H9 (cell line): ENCODE measurements around the gene CORO2B. TPM values are rescaled to one million over a fixed set of nuclear protein-coding genes. Genes with fewer than 3 reads are reported as not detected.

Source experiments
- DNase-seq: peaks from one replicate; pipeline ENCODE4 v3.0.0-alpha.2; 2017
- H2AFZ ChIP-seq: one replicate; pipeline ENCODE4 v1.6.1; 2013; ENCODE audit warnings: mild to moderate bottlenecking, low read length, control low read depth, moderate library complexity
- H2AK5ac ChIP-seq: 2 replicates; pipeline ENCODE4 v1.6.1; 2013; ENCODE audit warnings: low read length, control low read depth, mixed read lengths; ENCODE audit not compliant: insufficient read length
- H2BK120ac ChIP-seq: one replicate; pipeline ENCODE4 v1.6.1; 2013; ENCODE audit warnings: low read depth, mild to moderate bottlenecking, low read length, control low read depth, inconsistent platforms; ENCODE audit not compliant: poor library complexity, severe bottlenecking
- H2BK12ac ChIP-seq: 2 replicates; pipeline ENCODE4 v1.6.1; 2013; ENCODE audit warnings: low read length, control low read depth, mixed read lengths, low read depth; ENCODE audit not compliant: insufficient read length
- H2BK15ac ChIP-seq: 2 replicates; pipeline ENCODE4 v1.6.1; 2013; ENCODE audit warnings: low read depth, low read length, control low read depth
- H2BK20ac ChIP-seq: one replicate; pipeline ENCODE4 v1.6.1; 2013; ENCODE audit warnings: low read depth, mild to moderate bottlenecking, low read length, control low read depth, inconsistent platforms; ENCODE audit not compliant: poor library complexity, severe bottlenecking
- H2BK5ac ChIP-seq: 2 replicates; pipeline ENCODE4 v1.6.1; 2013; ENCODE audit warnings: low read length, control low read depth, mixed read lengths; ENCODE audit not compliant: insufficient read length
- H3K14ac ChIP-seq: 2 replicates; pipeline ENCODE4 v1.6.1; 2013; ENCODE audit warnings: low read length, control low read depth; ENCODE audit not compliant: insufficient read depth
- H3K18ac ChIP-seq: 2 replicates; pipeline ENCODE4 v1.6.1; 2013; ENCODE audit warnings: low read depth, mild to moderate bottlenecking, mixed read lengths, low read length, control low read depth; ENCODE audit not compliant: insufficient read length
- H3K23ac ChIP-seq: 2 replicates; pipeline ENCODE4 v1.6.1; 2013; ENCODE audit warnings: low read length, control low read depth, mixed read lengths, low read depth; ENCODE audit not compliant: insufficient read length
- H3K23me2 ChIP-seq: 2 replicates; pipeline ENCODE4 v1.6.1; 2013; ENCODE audit warnings: low read depth, mild to moderate bottlenecking, mixed read lengths, low read length, control low read depth; ENCODE audit not compliant: insufficient read length, poor library complexity, severe bottlenecking
- H3K27ac ChIP-seq: 2 replicates; pipeline ENCODE4 v1.5.1; 2013; ENCODE audit warnings: low read length, control low read depth, mixed read lengths, low read depth; ENCODE audit not compliant: insufficient read length
- H3K27me3 ChIP-seq: 2 replicates; pipeline ENCODE4 v1.6.1; 2013; ENCODE audit warnings: low read length, control low read depth, inconsistent platforms; ENCODE audit not compliant: insufficient read depth
- H3K4ac ChIP-seq: 2 replicates; pipeline ENCODE4 v1.6.1; 2013; ENCODE audit warnings: low read depth, mild to moderate bottlenecking, control low read depth, inconsistent platforms, low read length, moderate library complexity
- H3K4me1 ChIP-seq: 2 replicates; pipeline ENCODE4 v1.6.1; 2013; ENCODE audit warnings: low read length, control low read depth, inconsistent platforms; ENCODE audit not compliant: insufficient read depth
- H3K4me2 ChIP-seq: 2 replicates; pipeline ENCODE4 v1.6.1; 2013; ENCODE audit warnings: low read length, control low read depth, mixed read lengths; ENCODE audit not compliant: insufficient read length, insufficient read depth
- H3K56ac ChIP-seq: 2 replicates; pipeline ENCODE4 v1.6.1; 2013; ENCODE audit warnings: low read depth, mild to moderate bottlenecking, mixed read lengths, low read length, control low read depth; ENCODE audit not compliant: insufficient read length
- H3K79me1 ChIP-seq: 2 replicates; pipeline ENCODE4 v1.6.1; 2013; ENCODE audit warnings: low read depth, mild to moderate bottlenecking, moderate library complexity, low read length, control low read depth, inconsistent platforms; ENCODE audit not compliant: insufficient read depth, poor library complexity, severe bottlenecking
- H3K79me2 ChIP-seq: 2 replicates; pipeline ENCODE4 v1.6.1; 2013; ENCODE audit warnings: low read length, control low read depth, inconsistent platforms; ENCODE audit not compliant: insufficient read depth
- H3K9ac ChIP-seq: 2 replicates; pipeline ENCODE4 v1.6.1; 2013; ENCODE audit warnings: low read length, control low read depth, mixed read lengths; ENCODE audit not compliant: insufficient read length; ENCODE audit errors: extremely low read depth
- H3K9me3 ChIP-seq: one replicate; pipeline ENCODE4 v1.6.1; 2013; ENCODE audit warnings: low read depth, low read length, inconsistent platforms; ENCODE audit not compliant: control insufficient read depth
- H3T11ph ChIP-seq: one replicate; pipeline ENCODE4 v1.6.1; 2013; ENCODE audit warnings: mild to moderate bottlenecking, low read length, control low read depth, inconsistent platforms
- H4K20me1 ChIP-seq: one replicate; pipeline ENCODE4 v1.6.1; 2013; ENCODE audit not compliant: control insufficient read depth, insufficient read length, insufficient read depth
- H4K5ac ChIP-seq: 2 replicates; pipeline ENCODE4 v1.6.1; 2013; ENCODE audit warnings: low read depth, mild to moderate bottlenecking, mixed read lengths, low read length, control low read depth; ENCODE audit not compliant: insufficient read length
- H4K8ac ChIP-seq: replicated peaks from 2 replicates; pipeline ENCODE4 v1.6.1; 2013; ENCODE audit warnings: low read length, control low read depth, mixed read lengths, low read depth; ENCODE audit not compliant: insufficient read length
- H4K91ac ChIP-seq: 2 replicates; pipeline ENCODE4 v1.6.1; 2013; ENCODE audit warnings: low read depth, mild to moderate bottlenecking, moderate library complexity, mixed read lengths, low read length, control low read depth; ENCODE audit not compliant: insufficient read length
- H3K27ac Mint-ChIP-seq, 3 experiments: 2 replicates in 2 of 3; 3 replicates in 1 of 3; pipeline ENCODE4 v1.8.0; 2020 to 2021; ENCODE audit warnings: mixed read lengths in 3 of 3, mild to moderate bottlenecking in 1 of 3, moderate library complexity in 1 of 3
- H3K27me3 Mint-ChIP-seq: 2 replicates; pipeline ENCODE4 v1.8.0; 2021; ENCODE audit warnings: low read depth, mild to moderate bottlenecking, moderate library complexity, mixed read lengths
- H3K36me3 Mint-ChIP-seq, 3 experiments: 2 replicates in 2 of 3; 3 replicates in 1 of 3; pipeline ENCODE4 v1.8.0; 2020 to 2021; ENCODE audit warnings: low read depth in 3 of 3, mixed read lengths in 3 of 3; ENCODE audit not compliant: insufficient read depth in 1 of 3
- H3K4me1 Mint-ChIP-seq, 2 experiments: 2 replicates each; pipeline ENCODE4 v1.8.0; 2020; ENCODE audit warnings: mixed read lengths in 2 of 2
- H3K4me3 Mint-ChIP-seq, 2 experiments: 2 replicates in 1 of 2; 3 replicates in 1 of 2; pipeline ENCODE4 v1.8.0; 2020 to 2021; ENCODE audit warnings: mild to moderate bottlenecking in 2 of 2, mixed read lengths in 2 of 2, moderate library complexity in 1 of 2
- H3K9me3 Mint-ChIP-seq, 2 experiments: 2 replicates in 1 of 2; 3 replicates in 1 of 2; pipeline ENCODE4 v1.8.0; 2020; ENCODE audit warnings: mild to moderate bottlenecking in 2 of 2, mixed read lengths in 2 of 2, moderate library complexity in 1 of 2
- WGBS: extraction: QIAGEN DNeasy Blood & Tissue Kit; methylation state at CpG from one replicate; pipeline ENCODE4 v1.1.7; 2013; ENCODE audit warnings: missing lambda C conversion rate, low lambda C conversion rate, mixed read lengths; ENCODE audit not compliant: insufficient read length; ENCODE audit errors: extremely low coverage; 5-methylcytosine and 5-hydroxymethylcytosine counted together
- total RNA-seq: library from RNA; stranded (reverse); gene quantifications from 2 replicates; pipeline ENCODE4 v1.2.1, GENCODE V29; 2021
- TF ChIP-seq, protein P1 (sequence below): fragments of 200-600 bp; sonication (generic); conservative IDR thresholded peaks from 3 replicates; pipeline ENCODE4 v1.8.0; 2021; ENCODE audit warnings: antibody characterized with exemption, mild to moderate bottlenecking

The CORO2B gene
- total RNA-seq, 1 experiment from 2014 or later = 3.1 TPM

DNA sequence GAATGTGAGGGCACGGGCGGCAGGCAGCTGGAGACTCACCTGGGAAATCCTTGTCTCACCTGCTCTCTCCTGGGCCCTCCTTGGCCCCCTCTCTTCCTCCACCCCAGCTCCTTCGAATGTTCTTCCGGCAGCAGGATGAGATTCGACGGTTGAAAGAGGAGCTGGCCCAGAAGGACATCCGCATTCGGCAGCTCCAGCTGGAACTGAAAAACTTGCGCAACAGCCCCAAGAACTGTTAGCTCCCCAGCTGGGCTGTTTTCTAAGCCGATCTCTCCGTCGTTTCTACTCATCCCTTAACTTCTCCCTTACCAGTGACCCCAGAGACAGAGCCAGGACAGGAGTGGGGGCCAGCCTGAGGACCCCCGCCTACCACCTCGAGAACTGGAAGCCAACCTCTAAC, 146.9 kb downstream of the CORO2B start:
- Histone ChIP-seq H4K91ac (no peak overlapping the region), H4K20me1 (no peaks in the 10 kb centered on the region), H3K56ac (no peak overlapping the region), H3K79me2 (no peaks in the 10 kb centered on the region), H2AK5ac (no peak overlapping the region), H2BK12ac (no peak overlapping the region), H3K4me2 (no peak overlapping the region), H3K14ac (no peak overlapping the region), H4K5ac (no peak overlapping the region), H3K18ac (no peak overlapping the region), H2BK20ac (no peak overlapping the region), H3K9ac (no peak overlapping the region), H3K27ac (no peak overlapping the region), H3K4ac (no peak overlapping the region), H3K9me3 (no peaks in the 10 kb centered on the region), H3K4me1 (peaks cover 2% of the 10 kb centered on the region; the same call in 1 of the 2 replicates), H3K23ac (no peak overlapping the region), H4K8ac (no peak overlapping the region), H3K27me3 (no peaks in the 10 kb centered on the region), H2BK5ac (no peak overlapping the region), H2AFZ (no peak overlapping the region), H3K79me1 (no peaks in the 10 kb centered on the region), H2BK120ac (no peak overlapping the region), H3K23me2 (no peaks in the 10 kb centered on the region), H3T11ph (no peak overlapping the region), H2BK15ac (no peak overlapping the region)
- Mint-ChIP-seq H3K9me3 (no peaks in the 10 kb centered on the region), H3K36me3 (no peaks in the 10 kb centered on the region), H3K27ac (no peak overlapping the region), H3K4me1 (peaks cover 8 to 17% of the 10 kb centered on the region in 2 experiments), H3K4me3 (no peak overlapping the region), H3K27me3 (peaks cover 5% of the 10 kb centered on the region)
- TF ChIP-seq, protein P1, sequence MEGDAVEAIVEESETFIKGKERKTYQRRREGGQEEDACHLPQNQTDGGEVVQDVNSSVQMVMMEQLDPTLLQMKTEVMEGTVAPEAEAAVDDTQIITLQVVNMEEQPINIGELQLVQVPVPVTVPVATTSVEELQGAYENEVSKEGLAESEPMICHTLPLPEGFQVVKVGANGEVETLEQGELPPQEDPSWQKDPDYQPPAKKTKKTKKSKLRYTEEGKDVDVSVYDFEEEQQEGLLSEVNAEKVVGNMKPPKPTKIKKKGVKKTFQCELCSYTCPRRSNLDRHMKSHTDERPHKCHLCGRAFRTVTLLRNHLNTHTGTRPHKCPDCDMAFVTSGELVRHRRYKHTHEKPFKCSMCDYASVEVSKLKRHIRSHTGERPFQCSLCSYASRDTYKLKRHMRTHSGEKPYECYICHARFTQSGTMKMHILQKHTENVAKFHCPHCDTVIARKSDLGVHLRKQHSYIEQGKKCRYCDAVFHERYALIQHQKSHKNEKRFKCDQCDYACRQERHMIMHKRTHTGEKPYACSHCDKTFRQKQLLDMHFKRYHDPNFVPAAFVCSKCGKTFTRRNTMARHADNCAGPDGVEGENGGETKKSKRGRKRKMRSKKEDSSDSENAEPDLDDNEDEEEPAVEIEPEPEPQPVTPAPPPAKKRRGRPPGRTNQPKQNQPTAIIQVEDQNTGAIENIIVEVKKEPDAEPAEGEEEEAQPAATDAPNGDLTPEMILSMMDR = no peak
- DNase-seq = no peak
- WGBS = no CpG with 5 or more reads among the region's 14 CpGs
